Brain microvascular endothelial cell (primary cell): ENCODE measurements around the gene NDC80.
A peak's percentile ranks its signal among the peaks of the same experiment; 100 is the strongest.

ENCODE experiments used
- DNase-seq: peaks from one replicate; pipeline ENCODE4 v3.0.0-alpha.2; 2020
- H3K27ac ChIP-seq: fragments of 250-450 bp; sonication (Bioruptor Pico); 2 replicates; pipeline ENCODE4 v1.5.1; 2020; ENCODE audit warnings: mild to moderate bottlenecking, moderate library complexity
- H3K27me3 ChIP-seq: fragments of 250-450 bp; sonication (Bioruptor Pico); replicated peaks from 2 replicates; pipeline ENCODE4 v1.5.1; 2020; ENCODE audit warnings: mild to moderate bottlenecking
- H3K36me3 ChIP-seq: fragments of 250-450 bp; sonication (Bioruptor Pico); replicated peaks from 2 replicates; pipeline ENCODE4 v1.5.1; 2020; ENCODE audit warnings: mild to moderate bottlenecking
- H3K4me3 ChIP-seq: 2 replicates; pipeline ENCODE4 v1.5.1; 2011; ENCODE audit warnings: low read depth, mild to moderate bottlenecking, control low read depth, low read length, moderate library complexity
- in situ Hi-C: cut with HindIII; loops from 2 replicates; pipeline ENCODE4 v1.10.0; 2017; ENCODE audit warnings: low sequenced_read_pairs, low pct_ligation_motif_present
- TF ChIP-seq, protein P1 (sequence below): IDR thresholded peaks from 2 replicates; pipeline ENCODE4 v1.5.1; 2011; ENCODE audit warnings: low read depth, mild to moderate bottlenecking, moderate library complexity, low read length, control low read depth, inconsistent platforms; ENCODE audit errors: missing control alignments

NDC80 gene

DNA sequence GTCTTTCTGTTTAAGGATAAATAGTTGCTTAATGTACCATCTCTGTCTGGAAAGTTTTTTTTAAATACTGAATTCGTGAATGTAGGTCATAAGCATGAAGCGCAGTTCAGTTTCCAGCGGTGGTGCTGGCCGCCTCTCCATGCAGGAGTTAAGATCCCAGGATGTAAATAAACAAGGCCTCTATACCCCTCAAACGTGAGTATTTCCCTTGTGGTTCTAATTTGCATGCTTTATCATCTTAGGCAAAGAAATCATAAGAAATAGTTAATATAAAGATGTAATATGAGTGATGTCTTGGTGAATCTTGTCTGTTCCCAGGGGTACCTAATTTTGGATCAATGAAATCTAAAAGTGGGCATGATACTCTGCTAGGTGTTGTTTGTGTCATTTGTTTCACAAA, 1.5 kb downstream of the NDC80 start:
- H3K27ac ChIP-seq, result no peak overlapping the region
- TF ChIP-seq, protein P1, sequence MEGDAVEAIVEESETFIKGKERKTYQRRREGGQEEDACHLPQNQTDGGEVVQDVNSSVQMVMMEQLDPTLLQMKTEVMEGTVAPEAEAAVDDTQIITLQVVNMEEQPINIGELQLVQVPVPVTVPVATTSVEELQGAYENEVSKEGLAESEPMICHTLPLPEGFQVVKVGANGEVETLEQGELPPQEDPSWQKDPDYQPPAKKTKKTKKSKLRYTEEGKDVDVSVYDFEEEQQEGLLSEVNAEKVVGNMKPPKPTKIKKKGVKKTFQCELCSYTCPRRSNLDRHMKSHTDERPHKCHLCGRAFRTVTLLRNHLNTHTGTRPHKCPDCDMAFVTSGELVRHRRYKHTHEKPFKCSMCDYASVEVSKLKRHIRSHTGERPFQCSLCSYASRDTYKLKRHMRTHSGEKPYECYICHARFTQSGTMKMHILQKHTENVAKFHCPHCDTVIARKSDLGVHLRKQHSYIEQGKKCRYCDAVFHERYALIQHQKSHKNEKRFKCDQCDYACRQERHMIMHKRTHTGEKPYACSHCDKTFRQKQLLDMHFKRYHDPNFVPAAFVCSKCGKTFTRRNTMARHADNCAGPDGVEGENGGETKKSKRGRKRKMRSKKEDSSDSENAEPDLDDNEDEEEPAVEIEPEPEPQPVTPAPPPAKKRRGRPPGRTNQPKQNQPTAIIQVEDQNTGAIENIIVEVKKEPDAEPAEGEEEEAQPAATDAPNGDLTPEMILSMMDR, result no peak
- H3K36me3 ChIP-seq, result no peaks in the 10 kb centered on the region
- no peak for DNase-seq
- in situ Hi-C loops, result no loop called here
- no peaks in the 10 kb centered on the region for H3K27me3 ChIP-seq
- peak overlapping the region; percentile 87 for H3K4me3 ChIP-seq

DNA sequence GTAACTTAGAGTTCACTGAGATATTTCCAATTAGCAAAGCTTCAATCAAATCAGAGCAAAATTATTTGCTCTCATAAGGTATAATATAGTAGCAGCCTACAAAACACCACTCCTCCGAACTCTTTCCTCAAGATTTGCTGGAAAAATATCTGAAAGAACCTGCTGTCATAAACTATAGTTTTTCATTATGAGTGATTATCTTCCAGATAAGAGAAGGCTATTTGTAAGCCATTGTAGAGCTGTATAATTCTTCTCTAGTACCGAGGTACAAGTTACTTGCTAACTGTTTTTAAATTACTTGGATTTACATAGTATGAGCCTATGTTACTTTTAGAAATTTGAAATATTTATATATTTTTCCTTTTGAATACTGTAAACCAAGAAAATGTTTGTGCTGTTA, 2.1 kb downstream of the NDC80 start:
- Histone ChIP-seq H3K4me3 (peak overlapping the region; percentile 87), H3K36me3 (no peaks in the 10 kb centered on the region), H3K27me3 (no peaks in the 10 kb centered on the region), H3K27ac (no peak overlapping the region)
- in situ Hi-C loops, result no loop called here
- no peak for DNase-seq
- TF ChIP-seq, protein P1, result no peak

DNA sequence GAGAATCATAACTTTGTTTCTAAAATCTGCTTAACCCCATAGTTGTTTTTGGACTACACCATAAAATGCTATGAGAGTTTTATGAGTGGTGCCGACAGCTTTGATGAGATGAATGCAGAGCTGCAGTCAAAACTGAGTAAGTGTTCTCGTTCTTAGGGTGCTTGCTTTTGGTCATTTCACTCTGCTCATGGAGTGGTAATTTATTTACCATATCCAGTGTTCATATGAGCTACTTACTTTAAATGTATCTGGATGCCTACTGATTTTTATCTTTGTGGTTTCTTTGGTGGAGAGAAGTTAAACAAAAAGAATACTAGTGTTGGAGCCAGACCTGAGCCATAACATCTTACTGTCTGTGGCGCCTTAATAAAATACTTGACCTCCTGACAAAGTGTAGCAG, 16.4 kb downstream of the NDC80 start:
- in situ Hi-C loops, result no loop called here
- Histone ChIP-seq H3K27ac (no peak overlapping the region), H3K4me3 (no peak overlapping the region), H3K27me3 (no peaks in the 10 kb centered on the region), H3K36me3 (no peaks in the 10 kb centered on the region)
- TF ChIP-seq, protein P1, result no peak
- DNase-seq, result no peak

DNA sequence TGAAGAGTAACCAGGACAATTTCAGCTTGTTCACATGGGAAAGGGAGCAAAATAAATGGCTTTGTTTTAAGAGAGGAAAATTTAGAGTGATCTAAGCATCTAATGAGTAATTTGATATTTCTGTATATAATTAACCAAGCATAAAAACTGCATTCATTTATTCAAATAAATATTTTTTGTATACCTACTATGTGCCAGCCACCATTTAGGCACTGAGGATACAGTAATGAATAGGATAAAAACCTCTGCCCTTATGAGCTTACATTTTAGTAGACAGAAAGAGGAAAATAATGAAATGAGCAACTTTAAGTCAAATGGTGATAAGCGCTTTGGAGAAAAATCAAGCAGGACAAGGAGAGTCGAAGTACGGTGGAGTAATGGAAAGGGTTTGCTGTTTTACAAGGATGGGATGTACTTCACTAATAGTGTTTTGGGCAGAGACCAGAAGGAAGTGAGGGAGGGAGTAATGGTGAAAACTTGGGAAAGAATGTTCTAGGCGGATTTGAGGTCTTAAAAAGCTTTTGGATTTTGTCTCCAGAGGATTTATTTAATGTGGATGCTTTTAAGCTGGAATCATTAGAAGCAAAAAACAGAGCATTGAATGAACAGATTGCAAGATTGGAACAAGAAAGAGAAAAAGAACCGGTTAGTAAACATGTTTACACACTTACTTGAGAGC, 17.4 kb downstream of the NDC80 start:
- TF ChIP-seq, protein P1, result no peak
- no peak overlapping the region for H3K4me3 ChIP-seq

DNA sequence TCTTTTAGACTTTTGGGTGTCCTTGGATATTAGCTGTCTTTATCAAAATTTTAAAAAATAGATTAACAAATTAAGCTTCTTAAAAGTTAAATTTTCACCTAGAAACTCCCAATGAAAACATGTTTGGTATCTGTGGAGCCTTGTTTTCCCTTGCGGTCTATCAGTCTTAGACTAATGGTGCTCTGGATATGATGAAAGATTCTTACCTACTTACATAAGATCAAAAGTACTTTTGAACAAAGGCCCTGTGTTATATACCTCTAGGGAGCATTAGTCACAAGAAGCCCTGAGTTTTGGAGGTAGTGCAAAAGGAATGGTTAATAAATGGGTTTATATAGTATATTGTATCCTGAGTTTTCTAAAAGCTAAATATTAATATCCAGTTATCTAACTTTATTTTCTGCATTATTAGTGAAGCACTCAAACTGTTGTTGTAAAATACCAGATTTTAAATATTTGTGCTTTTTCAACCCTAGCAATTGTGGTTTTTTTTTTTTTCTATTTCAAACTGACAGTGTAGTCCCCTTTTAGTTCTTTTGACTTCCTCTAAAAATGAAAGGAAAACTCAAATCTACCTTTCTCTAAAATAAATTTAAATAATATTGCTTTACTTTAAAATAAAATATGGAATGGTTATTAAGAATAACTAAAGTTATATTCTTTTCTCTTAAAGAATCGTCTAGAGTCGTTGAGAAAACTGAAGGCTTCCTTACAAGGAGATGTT, 18.1 kb downstream of the NDC80 start:
- TF ChIP-seq, protein P1, result no peak
- Histone ChIP-seq H3K27ac (no peak overlapping the region), H3K36me3 (no peaks in the 10 kb centered on the region), H3K4me3 (no peak overlapping the region), H3K27me3 (no peaks in the 10 kb centered on the region)
- DNase-seq, result no peak
- in situ Hi-C loops, result no loop called here

More for the DNA sequence above, 17.4 kb downstream of the NDC80 start:
- H3K36me3 ChIP-seq, result no peaks in the 10 kb centered on the region
- no peaks in the 10 kb centered on the region for H3K27me3 ChIP-seq
- H3K27ac ChIP-seq, result no peak overlapping the region
- in situ Hi-C loops, result no loop called here
- no peak for DNase-seq
